Measurements from ENCODE around the gene LONRF2.

LONRF2 gene

GRCh38 chr2:100267751-100268150, 54.5 kb downstream of the LONRF2 start:
- Histone ChIP-seq H3K9ac (ENCODE audit: low read length) (no peak overlapping the region), H3K79me2 (ENCODE audit: low read length) (no peaks in the 10 kb centered on the region), H3K36me3 (replicated peaks; ENCODE audit: low read depth, low read length) (no peaks in the 10 kb centered on the region), H3K4me2 (ENCODE audit: low read length) (no peak overlapping the region), H3K4me1 (ENCODE audit: low read length) (peaks cover 4% of the 10 kb centered on the region), H3K27ac (ENCODE audit: low read length) (no peak overlapping the region), H2AFZ (ENCODE audit: low read depth, low read length) (no peak overlapping the region), H4K20me1 (ENCODE audit: insufficient read depth, low read length) (no peaks in the 10 kb centered on the region), H3K4me3 (ENCODE audit: low read length) (no peak overlapping the region), H3K9me3 (ENCODE audit: insufficient read depth, low read length) (no peaks in the 10 kb centered on the region), H3K27me3 (ENCODE audit: low read depth, low read length) (no peaks in the 10 kb centered on the region)
- no peak for TF ChIP-seq EZH2phosphoT487 (IDR thresholded peaks at IDR 0.05; ENCODE audit: low read depth)
- TF ChIP-seq CTCF (IDR thresholded peaks at IDR 0.05; ENCODE audit: low read depth, low read length), result no peak

- Histone ChIP-seq H3K27me3 (ENCODE audit: low read depth, low read length) (no peaks in the 10 kb centered on the region), H3K9me3 (ENCODE audit: insufficient read depth, low read length) (no peaks in the 10 kb centered on the region), H4K20me1 (ENCODE audit: insufficient read depth, low read length) (no peaks in the 10 kb centered on the region), H3K27ac (ENCODE audit: low read length) (no peak overlapping the region), H3K9ac (ENCODE audit: low read length) (no peak overlapping the region), H3K4me1 (ENCODE audit: low read length) (peaks cover 17% of the 10 kb centered on the region), H2AFZ (ENCODE audit: low read depth, low read length) (no peak overlapping the region), H3K4me2 (ENCODE audit: low read length) (no peak overlapping the region), H3K36me3 (replicated peaks; ENCODE audit: low read depth, low read length) (no peaks in the 10 kb centered on the region), H3K4me3 (ENCODE audit: low read length) (no peak overlapping the region), H3K79me2 (ENCODE audit: low read length) (no peaks in the 10 kb centered on the region)
- TF ChIP-seq CTCF (IDR thresholded peaks at IDR 0.05; ENCODE audit: low read depth, low read length) (no peak), EZH2phosphoT487 (IDR thresholded peaks at IDR 0.05; ENCODE audit: low read depth) (no peak)
Measured at GRCh38 chr2:100266126-100266525, 56.2 kb downstream of the LONRF2 start.

- no peak overlapping the region for H3K4me3 ChIP-seq (ENCODE audit: low read length)
- H3K79me2 ChIP-seq (ENCODE audit: low read length), result no peaks in the 10 kb centered on the region
- no peaks in the 10 kb centered on the region for H3K27me3 ChIP-seq (ENCODE audit: low read depth, low read length)
Measured at GRCh38 chr2:100265226-100265625, 57.1 kb downstream of the LONRF2 start.

GRCh38 chr2:100264651-100265050, 57.6 kb downstream of the LONRF2 start:
- H2AFZ ChIP-seq (ENCODE audit: low read depth, low read length), result no peak overlapping the region
- no peaks in the 10 kb centered on the region for H3K27me3 ChIP-seq (ENCODE audit: low read depth, low read length)
- H3K4me2 ChIP-seq (ENCODE audit: low read length), result no peak overlapping the region
- H4K20me1 ChIP-seq (ENCODE audit: insufficient read depth, low read length), result no peaks in the 10 kb centered on the region
- no peak overlapping the region for H3K27ac ChIP-seq (ENCODE audit: low read length)
- no peak overlapping the region for H3K4me3 ChIP-seq (ENCODE audit: low read length)
- no peaks in the 10 kb centered on the region for H3K79me2 ChIP-seq (ENCODE audit: low read length)
- H3K36me3 ChIP-seq (replicated peaks; ENCODE audit: low read depth, low read length), result no peaks in the 10 kb centered on the region
- H3K9me3 ChIP-seq (ENCODE audit: insufficient read depth, low read length), result no peaks in the 10 kb centered on the region
- H3K4me1 ChIP-seq (ENCODE audit: low read length), result peaks cover 20% of the 10 kb centered on the region
- H3K9ac ChIP-seq (ENCODE audit: low read length), result no peak overlapping the region
- no peak for TF ChIP-seq EZH2phosphoT487 (IDR thresholded peaks at IDR 0.05; ENCODE audit: low read depth)
- no peak for TF ChIP-seq CTCF (IDR thresholded peaks at IDR 0.05; ENCODE audit: low read depth, low read length)

More at GRCh38 chr2:100265226-100265625, 57.1 kb downstream of the LONRF2 start:
- Histone ChIP-seq H4K20me1 (ENCODE audit: insufficient read depth, low read length) (no peaks in the 10 kb centered on the region), H3K4me1 (ENCODE audit: low read length) (peaks cover 20% of the 10 kb centered on the region), H3K27ac (ENCODE audit: low read length) (no peak overlapping the region), H2AFZ (ENCODE audit: low read depth, low read length) (no peak overlapping the region), H3K9me3 (ENCODE audit: insufficient read depth, low read length) (no peaks in the 10 kb centered on the region), H3K9ac (ENCODE audit: low read length) (no peak overlapping the region), H3K36me3 (replicated peaks; ENCODE audit: low read depth, low read length) (no peaks in the 10 kb centered on the region), H3K4me2 (ENCODE audit: low read length) (no peak overlapping the region)
- no peak for TF ChIP-seq EZH2phosphoT487 (IDR thresholded peaks at IDR 0.05; ENCODE audit: low read depth)
- no peak for TF ChIP-seq CTCF (IDR thresholded peaks at IDR 0.05; ENCODE audit: low read depth, low read length)

Data from OCI-LY3 (cell line).